ENCODE measurements around the gene NDUFS5. TPM values are rescaled to one million over a fixed set of nuclear protein-coding genes. Genes with fewer than 3 reads are reported as not detected.

NDUFS5 gene
- total RNA-seq = 131 and 228 TPM in 2 replicates

GRCh38 chr1:39026051-39026865 lies at the start of gene NDUFS5:
Gene NDUFS5 (plus strand): TSS chr1:39026350. CDS start chr1:39028725, 2,375 bp downstream.

GRCh38 chr1:38990738-38991637 lies 35.2 kb upstream of the NDUFS5 start, which contains the start of gene AKIRIN1:
Gene AKIRIN1 (plus strand): TSS chr1:38991276. CDS start chr1:38991381, 105 bp downstream.

Other genes with a start within 250 kb of the NDUFS5 start
- gene RRAGC, start 166.6 kb upstream of the NDUFS5 start, total RNA-seq = 19.5 and 20.4 TPM in 2 replicates
- 2.6 and 6.2 TPM in 2 replicates for gene MYCBP, start 153.0 kb upstream of the NDUFS5 start, total RNA-seq
- gene GJA9, start 144.8 kb upstream of the NDUFS5 start, total RNA-seq = under 0.01 and 0.12 TPM in 2 replicates
- gene RHBDL2, start 84.5 kb upstream of the NDUFS5 start, total RNA-seq = 0.85 and 1.6 TPM in 2 replicates
- 40.1 and 51.1 TPM in 2 replicates for gene AKIRIN1, start 35.1 kb upstream of the NDUFS5 start, total RNA-seq
- gene MACF1, start 178.3 kb downstream of the NDUFS5 start, total RNA-seq = 306 and 318 TPM in 2 replicates